ENCODE measurements around the gene ZNF407.

The ZNF407 gene

DNA sequence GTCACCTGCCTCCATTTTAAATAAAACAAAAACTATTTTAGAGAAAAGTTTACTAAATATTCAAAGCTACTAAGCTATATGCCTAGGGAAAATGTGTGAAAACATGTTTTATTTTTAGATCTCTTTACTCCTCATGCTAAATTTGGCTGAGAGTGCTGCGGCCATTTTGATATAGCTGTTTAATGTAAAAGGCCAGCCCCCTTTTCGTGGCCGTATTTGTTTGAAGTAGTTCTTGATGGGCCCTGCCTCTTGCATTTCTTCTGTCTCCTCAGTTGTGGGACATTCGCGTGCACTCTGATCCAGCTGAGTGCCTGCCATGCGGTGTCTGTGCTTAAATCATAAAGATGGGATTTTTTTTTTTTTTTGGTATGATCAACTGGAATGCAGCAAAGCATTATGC is 64.0 kb downstream of the ZNF407 start:
- no peak overlapping the region for H3K4me2 ChIP-seq (ENCODE audit: low read depth, low read length)
- no peaks in the 10 kb centered on the region for H3K27me3 ChIP-seq (replicated peaks; ENCODE audit: insufficient read depth, low read length)
- no peak overlapping the region for H2AFZ ChIP-seq (ENCODE audit: low read length)
- H3K27ac ChIP-seq (ENCODE audit: low read length), result no peak overlapping the region
- H3K9ac ChIP-seq (ENCODE audit: low read length), result no peak overlapping the region
- no peaks in the 10 kb centered on the region for H3K4me1 ChIP-seq (ENCODE audit: low read length)
- no peaks in the 10 kb centered on the region for H3K79me2 ChIP-seq (ENCODE audit: low read length)
- TF ChIP-seq EZH2 (optimal IDR thresholded peaks at IDR 0.05; ENCODE audit: low read depth, low read length) (no peak), EZH2phosphoT487 (IDR thresholded peaks at IDR 0.05; ENCODE audit: low read length) (no peak)
- TF ChIP-seq, protein P1, sequence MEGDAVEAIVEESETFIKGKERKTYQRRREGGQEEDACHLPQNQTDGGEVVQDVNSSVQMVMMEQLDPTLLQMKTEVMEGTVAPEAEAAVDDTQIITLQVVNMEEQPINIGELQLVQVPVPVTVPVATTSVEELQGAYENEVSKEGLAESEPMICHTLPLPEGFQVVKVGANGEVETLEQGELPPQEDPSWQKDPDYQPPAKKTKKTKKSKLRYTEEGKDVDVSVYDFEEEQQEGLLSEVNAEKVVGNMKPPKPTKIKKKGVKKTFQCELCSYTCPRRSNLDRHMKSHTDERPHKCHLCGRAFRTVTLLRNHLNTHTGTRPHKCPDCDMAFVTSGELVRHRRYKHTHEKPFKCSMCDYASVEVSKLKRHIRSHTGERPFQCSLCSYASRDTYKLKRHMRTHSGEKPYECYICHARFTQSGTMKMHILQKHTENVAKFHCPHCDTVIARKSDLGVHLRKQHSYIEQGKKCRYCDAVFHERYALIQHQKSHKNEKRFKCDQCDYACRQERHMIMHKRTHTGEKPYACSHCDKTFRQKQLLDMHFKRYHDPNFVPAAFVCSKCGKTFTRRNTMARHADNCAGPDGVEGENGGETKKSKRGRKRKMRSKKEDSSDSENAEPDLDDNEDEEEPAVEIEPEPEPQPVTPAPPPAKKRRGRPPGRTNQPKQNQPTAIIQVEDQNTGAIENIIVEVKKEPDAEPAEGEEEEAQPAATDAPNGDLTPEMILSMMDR (IDR thresholded peaks at IDR 0.05; ENCODE audit: low read length), result no peak
- no peaks in the 10 kb centered on the region for H3F3A ChIP-seq (ENCODE audit: insufficient read depth, low read length)
- no peak overlapping the region for H3K4me3 ChIP-seq (ENCODE audit: low read length)
- no peaks in the 10 kb centered on the region for H3K36me3 ChIP-seq (replicated peaks; ENCODE audit: insufficient read depth, low read length)
- H4K20me1 ChIP-seq (ENCODE audit: insufficient read depth, low read length), result no peaks in the 10 kb centered on the region
- no peak for DNase-seq
- H3K9me3 ChIP-seq (replicated peaks; ENCODE audit: insufficient read depth, low read length), result no peaks in the 10 kb centered on the region
- no peaks in the 10 kb centered on the region for H3K9me2 ChIP-seq (replicated peaks; ENCODE audit: insufficient read depth, low read length)

DNA sequence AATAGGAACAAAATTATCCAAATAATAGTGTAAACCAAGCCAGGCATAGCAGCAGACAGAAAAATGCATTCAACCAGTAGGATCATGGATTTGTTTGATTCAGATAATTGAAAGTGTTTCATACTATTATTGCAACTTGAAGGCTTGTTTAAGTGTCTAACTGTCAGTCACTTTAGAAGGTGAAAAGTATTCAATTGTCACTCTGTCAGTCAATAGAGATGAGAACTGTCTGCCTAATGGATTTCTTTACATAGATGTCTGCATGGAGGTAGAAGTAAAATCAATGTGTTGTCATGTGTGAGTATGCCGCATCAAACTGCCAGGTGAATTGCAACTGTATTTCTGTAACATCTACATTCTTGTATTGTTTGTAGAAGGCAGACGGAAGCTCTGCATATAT is 65.0 kb downstream of the ZNF407 start:
- no peaks in the 10 kb centered on the region for H3K79me2 ChIP-seq (ENCODE audit: low read length)

DNA sequence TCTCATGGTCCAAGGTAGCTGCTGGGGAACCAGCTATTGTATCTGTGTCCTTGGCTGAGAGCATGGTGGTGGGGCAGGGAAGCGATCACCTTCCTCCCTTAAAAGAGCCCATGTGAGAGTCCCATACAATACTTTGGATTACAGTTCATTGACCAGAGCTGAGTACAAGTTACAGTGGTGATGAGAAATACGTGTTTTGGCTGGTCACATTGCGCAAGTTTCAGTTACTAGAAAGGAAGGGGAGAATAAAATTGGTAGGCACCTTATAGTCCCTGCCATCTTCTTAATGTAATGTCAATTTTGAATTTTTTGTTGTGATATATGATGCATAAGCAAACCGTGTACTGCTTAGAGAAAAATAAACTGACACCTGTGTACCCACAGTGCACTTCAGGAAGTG is 67.7 kb downstream of the ZNF407 start:
- H3K9me3 ChIP-seq (replicated peaks; ENCODE audit: insufficient read depth, low read length), result no peaks in the 10 kb centered on the region
- no peak for DNase-seq
- H4K20me1 ChIP-seq (ENCODE audit: insufficient read depth, low read length), result no peaks in the 10 kb centered on the region
- no peak overlapping the region for H2AFZ ChIP-seq (ENCODE audit: low read length)
- H3K9me2 ChIP-seq (replicated peaks; ENCODE audit: insufficient read depth, low read length), result no peaks in the 10 kb centered on the region
- no peaks in the 10 kb centered on the region for H3K36me3 ChIP-seq (replicated peaks; ENCODE audit: insufficient read depth, low read length)
- no peaks in the 10 kb centered on the region for H3F3A ChIP-seq (ENCODE audit: insufficient read depth, low read length)
- H3K4me1 ChIP-seq (ENCODE audit: low read length), result no peaks in the 10 kb centered on the region
- no peaks in the 10 kb centered on the region for H3K27me3 ChIP-seq (replicated peaks; ENCODE audit: insufficient read depth, low read length)
- H3K4me3 ChIP-seq (ENCODE audit: low read length), result no peak overlapping the region
- TF ChIP-seq, protein P1 (IDR thresholded peaks at IDR 0.05; ENCODE audit: low read length), result no peak
- no peak for TF ChIP-seq EZH2phosphoT487 (IDR thresholded peaks at IDR 0.05; ENCODE audit: low read length)
- no peak for TF ChIP-seq EZH2 (optimal IDR thresholded peaks at IDR 0.05; ENCODE audit: low read depth, low read length)
- H3K9ac ChIP-seq (ENCODE audit: low read length), result no peak overlapping the region
- H3K27ac ChIP-seq (ENCODE audit: low read length), result no peak overlapping the region
- no peak overlapping the region for H3K4me2 ChIP-seq (ENCODE audit: low read depth, low read length)
- no peaks in the 10 kb centered on the region for H3K79me2 ChIP-seq (ENCODE audit: low read length)

More for the DNA sequence above, 65.0 kb downstream of the ZNF407 start:
- Histone ChIP-seq H3K4me3 (ENCODE audit: low read length) (no peak overlapping the region), H3K9me3 (replicated peaks; ENCODE audit: insufficient read depth, low read length) (no peaks in the 10 kb centered on the region), H4K20me1 (ENCODE audit: insufficient read depth, low read length) (no peaks in the 10 kb centered on the region), H3K27me3 (replicated peaks; ENCODE audit: insufficient read depth, low read length) (no peaks in the 10 kb centered on the region), H3K27ac (ENCODE audit: low read length) (no peak overlapping the region), H3F3A (ENCODE audit: insufficient read depth, low read length) (no peaks in the 10 kb centered on the region), H3K9ac (ENCODE audit: low read length) (no peak overlapping the region), H3K4me1 (ENCODE audit: low read length) (no peaks in the 10 kb centered on the region), H3K4me2 (ENCODE audit: low read depth, low read length) (no peak overlapping the region), H3K36me3 (replicated peaks; ENCODE audit: insufficient read depth, low read length) (no peaks in the 10 kb centered on the region), H2AFZ (ENCODE audit: low read length) (no peak overlapping the region), H3K9me2 (replicated peaks; ENCODE audit: insufficient read depth, low read length) (no peaks in the 10 kb centered on the region)
- TF ChIP-seq EZH2phosphoT487 (IDR thresholded peaks at IDR 0.05; ENCODE audit: low read length) (no peak), EZH2 (optimal IDR thresholded peaks at IDR 0.05; ENCODE audit: low read depth, low read length) (no peak)
- TF ChIP-seq, protein P1 (IDR thresholded peaks at IDR 0.05; ENCODE audit: low read length), result no peak
- DNase-seq, result no peak

All from MM.1S (cell line).